K562 (cell line): ENCODE measurements around the gene PCNX2. TPM values are rescaled to one million over a fixed set of nuclear protein-coding genes. Genes with fewer than 3 reads are reported as not detected.

Experiments used
- ASH1L ChIP-seq: fragments of 450-650 bp; IDR thresholded peaks from 2 replicates; pipeline ENCODE4 v1.6.1; 2018; ENCODE audit warnings: borderline replicate concordance, mild to moderate bottlenecking, low read depth; ENCODE audit not compliant: partially characterized antibody
- BHLHE40 ChIP-seq: IDR thresholded peaks from 2 replicates; pipeline ENCODE4 v1.6.1; 2011; ENCODE audit warnings: low read length, improper control_type of control experiment
- CREB3 ChIP-seq: fragments of 450-650 bp; conservative IDR thresholded peaks from 2 replicates; pipeline ENCODE4 v1.6.1; 2016; ENCODE audit warnings: missing genetic modification characterization, low read depth, mild to moderate bottlenecking, missing compliant biosample characterization, moderate library complexity
- HNRNPL ChIP-seq: fragments of 200-400 bp; formaldehyde crosslinking; IDR thresholded peaks from 2 replicates; pipeline ENCODE4 v1.6.1; 2017; ENCODE audit warnings: low read depth, mild to moderate bottlenecking, low read length
- PCBP2 ChIP-seq: fragments of 200-400 bp; formaldehyde crosslinking; IDR thresholded peaks from 2 replicates; pipeline ENCODE4 v1.6.1; 2018; ENCODE audit warnings: low read length, low read depth, mild to moderate bottlenecking, moderate library complexity; ENCODE audit not compliant: poor library complexity, severe bottlenecking
- POLR3G ChIP-seq: IDR thresholded peaks from 2 replicates; pipeline ENCODE4 v1.6.1; 2011; ENCODE audit not compliant: insufficient read length, insufficient replicate concordance; ENCODE audit errors: extremely low read depth
- PYGO2 ChIP-seq: fragments of 450-650 bp; IDR thresholded peaks from 2 replicates; pipeline ENCODE4 v1.6.1; 2016; ENCODE audit warnings: mild to moderate bottlenecking, missing genetic modification characterization, moderate library complexity, missing compliant biosample characterization
- RFX1 ChIP-seq: fragments of 450-650 bp; IDR thresholded peaks from 2 replicates; pipeline ENCODE4 v1.6.1; 2016; ENCODE audit warnings: mild to moderate bottlenecking, moderate library complexity
- YBX1 ChIP-seq: fragments of 450-650 bp; IDR thresholded peaks from 2 replicates; pipeline ENCODE4 v1.7.1; 2016; ENCODE audit warnings: mild to moderate bottlenecking
- ZC3H8 ChIP-seq: fragments of 450-650 bp; IDR thresholded peaks from 2 replicates; pipeline ENCODE4 v1.6.1; 2017
- ZNF212 ChIP-seq: fragments of 450-650 bp; formaldehyde crosslinking; IDR thresholded peaks from 2 replicates; pipeline ENCODE4 v1.4.0; 2020; ENCODE audit warnings: mild to moderate bottlenecking
- ZNF3 ChIP-seq: fragments of 250-450 bp; sonication (Bioruptor Pico); IDR thresholded peaks from 2 replicates; pipeline ENCODE4 v1.5.0; 2021; ENCODE audit warnings: mild to moderate bottlenecking, moderate library complexity
- ZNF316 ChIP-seq: fragments of 450-650 bp; IDR thresholded peaks from 2 replicates; pipeline ENCODE4 v1.6.1; 2016
- ZNF586 ChIP-seq: fragments of 450-650 bp; formaldehyde crosslinking; conservative IDR thresholded peaks from 2 replicates; pipeline ENCODE4 v1.4.0; 2020; ENCODE audit warnings: mild to moderate bottlenecking, moderate library complexity
- polyA plus RNA-seq, 8 experiments: library from polyadenylated mRNA; depleted of rRNA in 4 of 8; stranded (reverse) in 5 of 8; unstranded in 3 of 8; fragments of >200 nt; fragmentation: Nextera tagmentation in 2 of 8; fragmentation: Illumina TruSeq in 1 of 8; extraction: Ambion mirVana in 2 of 8; extraction: Trizol in 1 of 8; gene quantifications; 2 replicates each; pipeline versions ENCODE4 v1.2.1 to v1.2.3, GENCODE V29; 2011 to 2014; ENCODE audit warnings: inconsistent platforms in 1 of 8, missing spikeins in 1 of 8
- total RNA-seq, 7 experiments: library from RNA; depleted of rRNA in 6 of 7; stranded (reverse); fragments of >200 nt in 6 of 7; fragmentation: Illumina TruSeq in 2 of 7; extraction: Trizol in 2 of 7; gene quantifications; 2 replicates each; pipeline versions ENCODE4 v1.2.1 to v1.2.3, GENCODE V29; 2011 to 2021; ENCODE audit warnings: low replicate concordance in 1 of 7
- TF ChIP-seq, protein P1 (sequence below), 2 experiments: fragments of 450-650 bp; formaldehyde crosslinking in 1 of 2; IDR thresholded peaks; 2 replicates each; pipeline versions ENCODE4 v1.4.0 to v1.6.1; 2014 to 2020; ENCODE audit warnings: mild to moderate bottlenecking in 2 of 2, borderline replicate concordance in 1 of 2, low read depth in 1 of 2
- TF ChIP-seq, protein P2 (sequence below): fragments of 450-650 bp; IDR thresholded peaks from one replicate; pipeline ENCODE4 v1.6.1; 2018; ENCODE audit warnings: mild to moderate bottlenecking, moderate library complexity; ENCODE audit not compliant: partially characterized antibody
- TF ChIP-seq, protein P3 (sequence below): sonication (generic); formaldehyde crosslinking; IDR thresholded peaks from 2 replicates; pipeline ENCODE4 v1.9.0; 2022; ENCODE audit warnings: mild to moderate bottlenecking, missing genetic modification reagents

The PCNX2 gene
- total and polyA plus RNA-seq, 9 of the 15 experiments (the other 6 are each of a cell fraction or from before 2014, with no cell fraction given), result 0.07 to 0.33 TPM; not detected in 7

GRCh38 chr1:232950197-232951176 is 345.0 kb downstream of the PCNX2 start, which contains the start of gene NTPCR (continued):
- TF ChIP-seq, protein P1, sequence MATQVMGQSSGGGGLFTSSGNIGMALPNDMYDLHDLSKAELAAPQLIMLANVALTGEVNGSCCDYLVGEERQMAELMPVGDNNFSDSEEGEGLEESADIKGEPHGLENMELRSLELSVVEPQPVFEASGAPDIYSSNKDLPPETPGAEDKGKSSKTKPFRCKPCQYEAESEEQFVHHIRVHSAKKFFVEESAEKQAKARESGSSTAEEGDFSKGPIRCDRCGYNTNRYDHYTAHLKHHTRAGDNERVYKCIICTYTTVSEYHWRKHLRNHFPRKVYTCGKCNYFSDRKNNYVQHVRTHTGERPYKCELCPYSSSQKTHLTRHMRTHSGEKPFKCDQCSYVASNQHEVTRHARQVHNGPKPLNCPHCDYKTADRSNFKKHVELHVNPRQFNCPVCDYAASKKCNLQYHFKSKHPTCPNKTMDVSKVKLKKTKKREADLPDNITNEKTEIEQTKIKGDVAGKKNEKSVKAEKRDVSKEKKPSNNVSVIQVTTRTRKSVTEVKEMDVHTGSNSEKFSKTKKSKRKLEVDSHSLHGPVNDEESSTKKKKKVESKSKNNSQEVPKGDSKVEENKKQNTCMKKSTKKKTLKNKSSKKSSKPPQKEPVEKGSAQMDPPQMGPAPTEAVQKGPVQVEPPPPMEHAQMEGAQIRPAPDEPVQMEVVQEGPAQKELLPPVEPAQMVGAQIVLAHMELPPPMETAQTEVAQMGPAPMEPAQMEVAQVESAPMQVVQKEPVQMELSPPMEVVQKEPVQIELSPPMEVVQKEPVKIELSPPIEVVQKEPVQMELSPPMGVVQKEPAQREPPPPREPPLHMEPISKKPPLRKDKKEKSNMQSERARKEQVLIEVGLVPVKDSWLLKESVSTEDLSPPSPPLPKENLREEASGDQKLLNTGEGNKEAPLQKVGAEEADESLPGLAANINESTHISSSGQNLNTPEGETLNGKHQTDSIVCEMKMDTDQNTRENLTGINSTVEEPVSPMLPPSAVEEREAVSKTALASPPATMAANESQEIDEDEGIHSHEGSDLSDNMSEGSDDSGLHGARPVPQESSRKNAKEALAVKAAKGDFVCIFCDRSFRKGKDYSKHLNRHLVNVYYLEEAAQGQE (IDR thresholded peaks at IDR 0.05; ENCODE audit: borderline replicate concordance), result no peak; the same call in 1 of the 2 replicates
- TF ChIP-seq, protein P1 (CRISPR knock-in tag; IDR thresholded peaks at IDR 0.05; ENCODE audit: low read depth), result no peak
- TF ChIP-seq PCBP2 (no peak), ZNF316 (no peak), RFX1 (no peak), ZC3H8 (no peak), HNRNPL (no peak), YBX1 (no peak), CREB3 (tag) (no peak), BHLHE40 (no peak), ZNF3 (CRISPR knock-in tag) (no peak), POLR3G (no peak), ZNF212 (CRISPR knock-in tag) (no peak), PYGO2 (tag) (no peak), ASH1L (no peak), ZNF586 (CRISPR knock-in tag) (no peak)
- TF ChIP-seq, protein P2, sequence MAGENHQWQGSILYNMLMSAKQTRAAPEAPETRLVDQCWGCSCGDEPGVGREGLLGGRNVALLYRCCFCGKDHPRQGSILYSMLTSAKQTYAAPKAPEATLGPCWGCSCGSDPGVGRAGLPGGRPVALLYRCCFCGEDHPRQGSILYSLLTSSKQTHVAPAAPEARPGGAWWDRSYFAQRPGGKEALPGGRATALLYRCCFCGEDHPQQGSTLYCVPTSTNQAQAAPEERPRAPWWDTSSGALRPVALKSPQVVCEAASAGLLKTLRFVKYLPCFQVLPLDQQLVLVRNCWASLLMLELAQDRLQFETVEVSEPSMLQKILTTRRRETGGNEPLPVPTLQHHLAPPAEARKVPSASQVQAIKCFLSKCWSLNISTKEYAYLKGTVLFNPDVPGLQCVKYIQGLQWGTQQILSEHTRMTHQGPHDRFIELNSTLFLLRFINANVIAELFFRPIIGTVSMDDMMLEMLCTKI, result no peak
- TF ChIP-seq, protein P3, sequence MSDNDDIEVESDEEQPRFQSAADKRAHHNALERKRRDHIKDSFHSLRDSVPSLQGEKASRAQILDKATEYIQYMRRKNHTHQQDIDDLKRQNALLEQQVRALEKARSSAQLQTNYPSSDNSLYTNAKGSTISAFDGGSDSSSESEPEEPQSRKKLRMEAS (CRISPR knock-in tag), result peak; percentile 86
